Muscle layer of colon (tissue), 2 donors: ENCODE results near the gene KIF18B.

Experiments
- H3K27ac ChIP-seq: one replicate; pipeline ENCODE4 v1.7.0; 2013; ENCODE audit warnings: low read depth, mild to moderate bottlenecking, low read length, moderate library complexity
- H3K27me3 ChIP-seq, 2 donors: one replicate each; pipeline ENCODE4 v1.7.0; 2013; ENCODE audit warnings: low read length in 2 of 2, mild to moderate bottlenecking in 2 of 2; ENCODE audit not compliant: insufficient read depth in 2 of 2, control insufficient read depth in 1 of 2
- H3K36me3 ChIP-seq: one replicate; pipeline ENCODE4 v1.7.0; 2013; ENCODE audit warnings: mild to moderate bottlenecking, low read length; ENCODE audit not compliant: insufficient read depth
- H3K4me1 ChIP-seq: one replicate; pipeline ENCODE4 v1.7.0; 2013; ENCODE audit warnings: mild to moderate bottlenecking, low read length; ENCODE audit not compliant: insufficient read depth
- H3K4me3 ChIP-seq, 2 donors: one replicate each; pipeline ENCODE4 v1.7.0; 2013; ENCODE audit warnings: low read length in 2 of 2, low read depth in 1 of 2, mild to moderate bottlenecking in 1 of 2, moderate library complexity in 1 of 2
- H3K9ac ChIP-seq: one replicate; pipeline ENCODE4 v1.7.0; 2013; ENCODE audit warnings: low read length
- H3K9me3 ChIP-seq: one replicate; pipeline ENCODE4 v1.7.0; 2013; ENCODE audit warnings: mild to moderate bottlenecking, low read length
- donor health status: abdominal sarcoma.
- donor health status: Adenocarcinoma of cecum.

Gene KIF18B

DNA sequence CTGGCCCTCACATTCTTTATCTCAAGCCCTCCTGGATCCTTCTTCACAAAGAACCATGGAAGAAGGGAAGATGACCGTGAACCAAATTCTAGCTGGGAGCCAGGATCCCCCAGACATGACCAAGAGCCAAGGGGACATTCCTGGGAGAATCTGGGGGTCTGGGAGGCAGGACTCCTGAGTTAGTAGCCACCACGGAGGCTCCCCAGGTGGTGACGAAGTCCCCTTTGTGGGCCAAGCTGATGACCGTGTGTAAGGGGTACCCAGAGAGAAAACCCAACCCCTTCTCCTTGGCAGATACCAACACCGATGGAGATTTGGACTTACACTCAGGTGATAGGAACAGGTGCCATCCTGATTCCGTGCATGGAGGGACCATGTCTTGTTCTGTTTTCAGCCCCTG, 25.4 kb downstream of the KIF18B start:
- Histone ChIP-seq H3K27ac (no peak overlapping the region), H3K4me3 (no peak overlapping the region), H3K36me3 (no peaks in the 10 kb centered on the region), H3K9me3 (no peaks in the 10 kb centered on the region), H3K4me1 (peaks cover 4% of the 10 kb centered on the region), H3K9ac (no peak overlapping the region), H3K27me3 (no peaks in the 10 kb centered on the region)

DNA sequence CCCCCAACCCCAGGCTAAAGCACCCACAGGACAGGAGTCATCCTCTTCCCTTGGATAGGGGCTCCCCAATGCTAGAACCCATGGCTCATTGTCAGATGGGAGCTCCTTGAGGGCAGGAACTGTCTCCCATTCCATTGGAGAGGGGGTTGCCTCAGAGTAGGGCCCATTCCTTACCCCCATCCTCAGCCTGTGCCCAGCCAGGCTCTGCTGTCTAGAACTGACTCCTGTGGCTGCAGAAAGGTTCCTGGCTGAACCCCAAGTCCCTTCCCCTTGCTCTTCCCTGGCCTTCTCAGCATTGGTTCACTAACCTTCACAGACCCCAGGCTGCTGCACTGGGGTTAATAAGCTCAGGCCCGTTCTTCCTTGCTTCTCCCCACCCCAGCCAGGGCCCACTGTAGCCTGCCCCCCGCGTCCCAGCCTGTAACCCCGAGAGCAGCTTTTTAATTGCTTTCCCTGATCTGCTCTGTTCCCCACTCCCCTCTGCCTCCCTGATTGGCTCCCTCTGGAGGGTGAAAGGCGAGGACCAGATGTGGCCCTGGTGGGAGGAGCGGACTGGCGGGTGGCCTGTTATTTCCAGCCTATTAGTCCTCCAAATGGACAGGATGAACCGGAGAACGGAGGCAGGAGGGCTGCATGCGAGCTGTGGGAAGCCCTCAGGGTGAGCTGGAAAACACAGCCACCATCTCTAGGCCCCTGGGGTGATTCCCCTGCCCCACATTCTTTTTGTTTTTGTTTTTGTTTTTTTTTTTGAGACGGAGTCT, 26.3 kb downstream of the KIF18B start:
- H3K36me3 ChIP-seq, result no peaks in the 10 kb centered on the region
- H3K27ac ChIP-seq, result no peak overlapping the region
- no peak overlapping the region for H3K4me3 ChIP-seq
- H3K4me1 ChIP-seq, result peaks cover 10% of the 10 kb centered on the region
- H3K9ac ChIP-seq, result no peak overlapping the region
- H3K27me3 ChIP-seq, result no peaks in the 10 kb centered on the region
- no peaks in the 10 kb centered on the region for H3K9me3 ChIP-seq

DNA sequence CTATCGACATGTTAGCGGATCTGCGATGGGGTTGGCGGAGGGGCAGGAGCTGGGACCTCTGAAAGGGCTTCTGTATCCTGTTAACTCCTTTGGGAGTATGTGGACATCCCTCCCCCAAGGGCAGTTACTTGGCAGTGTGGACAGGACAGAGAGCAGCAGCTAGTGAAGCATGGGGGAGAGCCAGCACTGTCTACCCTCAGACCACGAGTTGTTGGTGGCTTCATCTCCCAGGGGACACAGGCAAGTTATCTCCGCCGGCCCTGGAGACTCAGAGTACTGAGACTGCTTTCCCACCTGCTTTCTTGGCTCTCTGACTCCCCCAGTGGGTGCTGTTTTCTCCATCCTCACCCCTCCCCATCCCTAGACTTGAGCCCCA, 27.0 kb downstream of the KIF18B start:
- no peaks in the 10 kb centered on the region for H3K36me3 ChIP-seq
- no peak overlapping the region for H3K27ac ChIP-seq
- no peak overlapping the region for H3K4me3 ChIP-seq
- H3K4me1 ChIP-seq, result peaks cover 14% of the 10 kb centered on the region
- no peaks in the 10 kb centered on the region for H3K9me3 ChIP-seq
- no peaks in the 10 kb centered on the region for H3K27me3 ChIP-seq
- no peak overlapping the region for H3K9ac ChIP-seq

DNA sequence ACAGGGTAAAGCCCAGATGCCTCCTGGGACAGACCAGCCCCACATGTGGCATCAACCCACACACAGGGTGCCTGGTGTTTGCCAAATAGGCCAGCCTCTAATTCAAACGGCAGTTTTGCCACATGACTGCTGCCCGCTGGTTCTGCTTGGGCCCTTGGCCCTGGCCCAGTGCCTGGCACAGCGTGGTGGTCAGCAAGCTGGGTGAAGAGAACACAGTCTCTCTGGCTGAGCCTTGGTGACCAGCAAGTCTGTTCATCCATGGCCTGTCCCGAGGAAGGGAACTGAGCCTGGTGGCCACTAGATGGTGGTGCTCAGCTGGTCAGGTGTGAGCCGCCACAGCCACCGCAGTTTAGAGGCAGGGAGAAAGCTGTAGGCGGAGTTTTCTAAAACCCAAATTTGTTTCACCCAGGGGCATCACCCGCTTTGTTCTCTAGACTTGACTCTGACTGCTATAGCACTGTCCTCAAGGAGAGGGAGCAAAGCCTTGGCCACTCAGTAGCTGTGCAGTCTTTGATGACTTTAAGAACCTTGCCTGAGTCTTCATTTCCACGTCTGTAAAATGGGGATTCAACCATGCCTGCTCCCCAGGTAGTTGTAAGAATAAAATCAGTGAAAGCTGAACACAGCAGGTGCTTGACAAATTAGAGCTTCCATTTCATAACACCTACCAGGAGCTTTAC, 27.5 kb downstream of the KIF18B start:
- Histone ChIP-seq H3K27ac (peak overlapping the region; percentile 12), H3K4me3 (no peak overlapping the region), H3K4me1 (peaks cover 14% of the 10 kb centered on the region), H3K9ac (no peak overlapping the region), H3K9me3 (no peaks in the 10 kb centered on the region), H3K36me3 (no peaks in the 10 kb centered on the region), H3K27me3 (no peaks in the 10 kb centered on the region)

DNA sequence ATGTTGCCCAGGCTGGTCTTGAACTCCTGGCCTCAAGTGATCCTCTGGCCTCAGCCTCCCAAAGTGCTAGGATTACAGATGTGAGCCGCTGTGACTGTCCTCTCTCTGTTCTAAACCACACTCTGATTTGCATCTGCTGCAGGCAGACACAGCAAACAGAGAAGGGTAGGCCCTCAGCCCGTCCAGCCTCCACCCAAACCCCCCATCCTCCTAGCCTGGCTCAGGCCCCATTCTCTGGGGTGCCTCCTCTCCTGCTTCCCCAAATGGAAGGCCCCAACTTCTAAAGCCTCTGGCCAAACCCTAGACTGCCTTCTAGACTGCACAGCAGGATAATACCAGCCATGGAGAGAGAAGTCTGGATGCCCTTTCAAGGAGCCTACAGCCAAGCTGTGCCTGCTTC, 28.2 kb downstream of the KIF18B start:
- Histone ChIP-seq H3K36me3 (no peaks in the 10 kb centered on the region), H3K9me3 (no peaks in the 10 kb centered on the region), H3K4me1 (peaks cover 14% of the 10 kb centered on the region), H3K4me3 (no peak overlapping the region), H3K9ac (no peak overlapping the region), H3K27ac (peak overlapping the region; percentile 12), H3K27me3 (no peaks in the 10 kb centered on the region)

DNA sequence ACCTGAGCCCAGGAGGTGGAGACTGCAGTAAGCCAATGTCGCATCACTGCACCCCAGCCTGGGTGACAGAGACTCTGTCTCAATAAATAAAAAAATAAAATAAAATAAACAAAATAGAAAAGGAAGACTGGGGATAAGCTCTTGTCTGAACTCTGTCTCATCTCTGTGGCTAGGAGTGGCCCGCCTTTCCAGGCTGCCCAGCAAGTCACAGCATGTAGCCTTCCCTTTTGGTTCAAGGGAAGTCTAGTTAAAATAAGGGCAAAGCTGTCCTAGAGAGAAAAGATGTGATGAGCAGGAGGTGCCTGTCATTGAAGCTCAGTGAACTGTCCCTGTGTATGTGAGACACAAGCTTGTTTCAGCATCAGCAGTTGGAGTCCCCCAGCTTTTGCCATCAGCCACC, 29.6 kb downstream of the KIF18B start:
- Histone ChIP-seq H3K9ac (no peak overlapping the region), H3K9me3 (no peaks in the 10 kb centered on the region), H3K27ac (no peak overlapping the region), H3K27me3 (peaks cover 0 to 4% of the 10 kb centered on the region in 2 donors), H3K36me3 (no peaks in the 10 kb centered on the region), H3K4me3 (no peak overlapping the region), H3K4me1 (peaks cover 14% of the 10 kb centered on the region)

DNA sequence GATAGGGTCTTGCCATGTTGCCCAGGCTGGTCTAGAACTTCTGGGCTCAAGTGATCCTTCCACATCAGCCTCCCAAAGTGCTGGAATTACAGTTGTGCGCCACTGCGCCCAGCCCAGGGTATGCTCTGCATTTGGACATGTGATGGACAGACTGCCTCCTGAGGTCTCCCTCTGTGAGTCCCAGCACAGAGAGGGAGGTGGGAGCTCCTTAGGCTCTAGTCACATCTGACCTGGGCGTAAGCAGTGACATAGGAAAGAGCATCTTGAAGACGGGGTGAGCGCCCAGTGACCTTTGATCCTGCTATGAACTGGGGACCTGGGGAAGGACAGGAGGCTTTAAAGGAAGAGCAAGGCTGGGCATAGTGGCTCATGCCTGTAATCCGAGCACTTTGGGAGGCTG, 30.1 kb downstream of the KIF18B start:
- H3K27ac ChIP-seq, result peak overlapping the region; percentile 70
- H3K36me3 ChIP-seq, result no peaks in the 10 kb centered on the region
- H3K4me1 ChIP-seq, result peaks cover 14% of the 10 kb centered on the region
- peaks cover 0 to 4% of the 10 kb centered on the region in 2 donors for H3K27me3 ChIP-seq
- no peaks in the 10 kb centered on the region for H3K9me3 ChIP-seq
- no peak overlapping the region for H3K4me3 ChIP-seq
- H3K9ac ChIP-seq, result no peak overlapping the region

DNA sequence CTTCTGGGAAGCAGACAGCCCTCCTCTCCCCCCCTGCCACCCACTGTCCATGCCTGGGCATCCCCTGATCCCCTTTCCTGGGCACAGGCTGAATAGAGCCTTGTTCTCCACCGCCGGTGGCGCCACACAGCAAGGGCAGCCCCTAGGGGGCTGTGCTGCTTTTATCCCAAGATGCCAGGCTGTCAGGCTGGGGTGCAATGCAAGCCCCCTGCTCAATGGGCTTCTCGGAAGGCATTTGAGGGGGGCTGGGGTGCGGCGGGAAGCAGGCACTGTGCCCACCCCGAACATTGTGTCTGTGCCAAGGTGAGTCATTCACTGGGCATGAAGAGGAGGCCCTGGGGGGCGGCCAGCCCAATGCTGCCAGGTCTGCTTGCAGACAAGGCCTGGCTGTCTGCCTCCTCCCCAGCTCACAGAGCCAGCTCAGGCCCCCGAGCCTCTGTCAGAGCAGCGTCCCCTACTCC, 30.8 kb downstream of the KIF18B start:
- peak overlapping the region; percentile 70 for H3K27ac ChIP-seq
- no peaks in the 10 kb centered on the region for H3K36me3 ChIP-seq
- H3K4me1 ChIP-seq, result peaks cover 14% of the 10 kb centered on the region
- no peak overlapping the region for H3K9ac ChIP-seq
- no peaks in the 10 kb centered on the region for H3K9me3 ChIP-seq
- H3K27me3 ChIP-seq, result peaks cover 0 to 5% of the 10 kb centered on the region in 2 donors
- no peak overlapping the region for H3K4me3 ChIP-seq

DNA sequence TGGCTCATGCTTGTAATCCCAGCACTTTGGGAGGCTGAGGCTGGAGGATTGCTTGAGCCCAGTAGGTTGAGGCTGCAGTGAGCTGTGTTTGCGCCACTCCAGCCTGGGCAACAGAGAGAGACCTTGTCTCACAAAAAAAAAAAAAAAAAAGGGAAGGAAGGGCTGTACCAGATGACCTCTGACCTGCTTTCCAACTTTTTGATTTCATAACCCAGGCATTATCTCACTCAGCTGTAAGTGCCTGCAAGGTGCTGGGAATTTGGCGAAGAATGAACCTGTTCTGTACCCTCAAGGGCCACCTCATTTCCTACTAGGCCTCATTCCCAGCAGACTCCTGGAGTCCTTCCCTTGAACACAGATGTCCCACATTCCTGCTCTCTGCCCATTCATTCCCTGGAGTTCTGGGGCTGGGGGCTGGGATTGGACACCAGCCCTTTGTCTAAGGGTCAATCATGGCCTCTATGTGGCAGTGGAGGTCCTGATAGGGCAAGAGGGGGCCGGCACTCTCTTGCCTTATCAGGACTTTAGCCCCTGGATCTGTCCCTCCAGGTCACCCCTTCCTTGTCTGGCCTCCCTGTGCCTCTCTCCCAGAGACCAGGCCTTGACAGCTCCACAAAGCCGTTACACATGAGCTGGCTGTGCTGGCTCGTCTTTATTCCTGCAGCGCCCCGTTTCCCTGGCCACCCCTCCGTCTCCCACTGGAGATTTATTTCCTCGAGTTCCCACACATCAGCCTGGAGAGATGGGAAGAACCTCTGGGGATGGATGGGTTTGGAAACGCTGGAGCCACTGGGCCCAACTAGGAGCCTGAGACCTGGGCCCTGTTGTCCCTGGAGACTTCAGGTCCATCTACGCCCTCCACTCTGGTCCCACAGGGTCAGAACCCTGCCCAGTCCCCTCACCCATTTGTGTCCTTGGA, 31.5 kb downstream of the KIF18B start:
- Histone ChIP-seq H3K27ac (peak overlapping the region; percentile 70), H3K4me3 (no peak overlapping the region), H3K9me3 (no peaks in the 10 kb centered on the region), H3K9ac (no peak overlapping the region), H3K4me1 (peaks cover 14% of the 10 kb centered on the region), H3K27me3 (peaks cover 0 to 12% of the 10 kb centered on the region in 2 donors), H3K36me3 (no peaks in the 10 kb centered on the region)

DNA sequence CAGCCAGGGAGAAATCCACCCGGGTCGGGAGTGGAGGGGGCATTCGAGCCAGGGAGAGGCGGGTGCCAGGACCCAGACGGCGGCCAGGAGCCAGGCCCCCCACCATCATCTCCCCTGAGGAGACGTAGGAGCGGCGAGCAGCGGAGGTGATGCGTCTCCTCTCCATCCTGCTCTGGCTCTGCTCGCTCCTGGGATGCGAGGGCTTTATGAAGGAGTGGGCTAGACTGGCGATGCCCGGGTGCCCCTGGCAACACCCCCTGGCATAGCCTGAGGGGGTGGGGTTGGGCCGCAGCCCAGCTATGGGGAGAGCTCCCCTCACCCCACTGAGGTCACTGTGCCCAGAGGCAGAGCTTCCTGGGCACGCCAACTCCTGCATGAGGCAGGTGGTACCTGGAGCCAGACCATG, 32.2 kb downstream of the KIF18B start, which contains the start of gene GFAP:
TSS of gene GFAP (minus strand) at position 180 of the 406 bp plus-strand sequence. CDS start at position 166, 14 bp downstream.
- no peak within 1 kb of the TSS for H3K9ac ChIP-seq
- no peaks in the 10 kb centered on the region for H3K9me3 ChIP-seq
- H3K27ac ChIP-seq, result peak within 1 kb of the TSS; percentile 70
- no peak within 1 kb of the TSS for H3K4me3 ChIP-seq
- H3K4me1 ChIP-seq, result peaks cover 14% of the 10 kb centered on the region
- H3K36me3 ChIP-seq, result no peaks in the 10 kb centered on the region
- H3K27me3 ChIP-seq, result peaks cover 0 to 13% of the 10 kb centered on the region in 2 donors

DNA sequence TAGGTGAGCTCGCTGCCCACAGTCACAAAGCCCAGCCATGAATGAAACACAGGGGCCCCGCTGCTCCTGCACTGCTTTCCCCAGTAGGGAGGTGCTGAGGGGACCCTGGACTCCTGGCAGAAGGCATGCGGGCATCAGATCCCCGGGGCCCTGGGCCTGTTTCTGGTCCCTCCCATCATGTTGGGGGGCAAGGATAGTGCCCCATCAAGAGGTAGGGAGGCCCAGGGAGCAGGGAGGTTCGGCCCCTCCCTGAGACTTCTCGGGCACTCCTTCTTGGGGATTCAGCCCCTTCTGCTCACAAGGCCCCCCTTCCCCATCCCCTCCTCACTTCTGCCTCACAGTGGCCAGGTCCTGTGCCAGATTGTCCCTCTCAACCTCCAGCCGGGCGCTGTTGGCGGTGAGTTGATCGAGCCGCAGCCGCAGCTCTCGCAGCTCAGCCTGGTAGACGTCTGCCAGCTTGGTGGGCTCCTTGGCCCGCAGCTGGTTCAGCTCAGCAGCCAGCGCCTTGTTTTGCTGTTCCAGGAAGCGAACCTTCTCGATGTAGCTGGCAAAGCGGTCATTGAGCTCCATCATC, 32.8 kb downstream of the KIF18B start:
- Histone ChIP-seq H3K4me3 (no peak overlapping the region), H3K36me3 (no peaks in the 10 kb centered on the region), H3K9ac (no peak overlapping the region), H3K4me1 (peaks cover 14% of the 10 kb centered on the region), H3K9me3 (no peaks in the 10 kb centered on the region), H3K27ac (no peak overlapping the region), H3K27me3 (peaks cover 0 to 13% of the 10 kb centered on the region in 2 donors)
